ENCODE data around the gene UGT1A6.
A peak's percentile ranks its signal among the peaks of the same experiment; 100 is the strongest.

The UGT1A6 gene

DNA sequence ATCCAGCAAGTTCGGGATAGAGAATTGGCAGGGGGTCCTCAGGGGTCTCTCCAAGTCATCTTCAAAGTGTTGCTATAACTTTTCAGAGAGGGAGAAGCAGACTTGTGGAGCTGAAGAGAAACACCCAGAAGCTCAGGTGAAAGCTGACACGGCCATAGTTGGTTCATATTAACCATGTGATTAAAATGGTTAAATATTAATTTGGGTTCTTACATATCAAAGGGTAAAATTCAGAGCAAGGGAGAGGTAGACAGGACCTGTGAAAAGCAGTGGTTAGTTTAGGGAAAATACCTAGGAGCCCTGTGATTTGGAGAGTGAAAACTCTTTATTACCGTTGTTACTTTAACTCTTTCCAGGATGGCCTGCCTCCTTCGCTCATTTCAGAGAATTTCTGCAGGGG, at the start of gene UGT1A6:
Gene UGT1A6, plus strand, starts transcription at position 243 of the 400 bp plus-strand sequence. Its CDS starts 115 bp downstream, at position 358.
- no peak for TF ChIP-seq FOXM1 (IDR thresholded peaks at IDR 0.05; ENCODE audit: borderline replicate concordance, low read depth)
- TF ChIP-seq TCF12 (IDR thresholded peaks at IDR 0.05; ENCODE audit: low read depth), result no peak
- TF ChIP-seq TAF1 (IDR thresholded peaks at IDR 0.05; ENCODE audit: low read depth), result no peak
- TF ChIP-seq, protein P1, sequence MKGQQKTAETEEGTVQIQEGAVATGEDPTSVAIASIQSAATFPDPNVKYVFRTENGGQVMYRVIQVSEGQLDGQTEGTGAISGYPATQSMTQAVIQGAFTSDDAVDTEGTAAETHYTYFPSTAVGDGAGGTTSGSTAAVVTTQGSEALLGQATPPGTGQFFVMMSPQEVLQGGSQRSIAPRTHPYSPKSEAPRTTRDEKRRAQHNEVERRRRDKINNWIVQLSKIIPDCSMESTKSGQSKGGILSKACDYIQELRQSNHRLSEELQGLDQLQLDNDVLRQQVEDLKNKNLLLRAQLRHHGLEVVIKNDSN (IDR thresholded peaks at IDR 0.05), result no peak
- TF ChIP-seq EGR1 (IDR thresholded peaks at IDR 0.05), result no peak
- TF ChIP-seq, protein P2, sequence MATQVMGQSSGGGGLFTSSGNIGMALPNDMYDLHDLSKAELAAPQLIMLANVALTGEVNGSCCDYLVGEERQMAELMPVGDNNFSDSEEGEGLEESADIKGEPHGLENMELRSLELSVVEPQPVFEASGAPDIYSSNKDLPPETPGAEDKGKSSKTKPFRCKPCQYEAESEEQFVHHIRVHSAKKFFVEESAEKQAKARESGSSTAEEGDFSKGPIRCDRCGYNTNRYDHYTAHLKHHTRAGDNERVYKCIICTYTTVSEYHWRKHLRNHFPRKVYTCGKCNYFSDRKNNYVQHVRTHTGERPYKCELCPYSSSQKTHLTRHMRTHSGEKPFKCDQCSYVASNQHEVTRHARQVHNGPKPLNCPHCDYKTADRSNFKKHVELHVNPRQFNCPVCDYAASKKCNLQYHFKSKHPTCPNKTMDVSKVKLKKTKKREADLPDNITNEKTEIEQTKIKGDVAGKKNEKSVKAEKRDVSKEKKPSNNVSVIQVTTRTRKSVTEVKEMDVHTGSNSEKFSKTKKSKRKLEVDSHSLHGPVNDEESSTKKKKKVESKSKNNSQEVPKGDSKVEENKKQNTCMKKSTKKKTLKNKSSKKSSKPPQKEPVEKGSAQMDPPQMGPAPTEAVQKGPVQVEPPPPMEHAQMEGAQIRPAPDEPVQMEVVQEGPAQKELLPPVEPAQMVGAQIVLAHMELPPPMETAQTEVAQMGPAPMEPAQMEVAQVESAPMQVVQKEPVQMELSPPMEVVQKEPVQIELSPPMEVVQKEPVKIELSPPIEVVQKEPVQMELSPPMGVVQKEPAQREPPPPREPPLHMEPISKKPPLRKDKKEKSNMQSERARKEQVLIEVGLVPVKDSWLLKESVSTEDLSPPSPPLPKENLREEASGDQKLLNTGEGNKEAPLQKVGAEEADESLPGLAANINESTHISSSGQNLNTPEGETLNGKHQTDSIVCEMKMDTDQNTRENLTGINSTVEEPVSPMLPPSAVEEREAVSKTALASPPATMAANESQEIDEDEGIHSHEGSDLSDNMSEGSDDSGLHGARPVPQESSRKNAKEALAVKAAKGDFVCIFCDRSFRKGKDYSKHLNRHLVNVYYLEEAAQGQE (IDR thresholded peaks at IDR 0.05; ENCODE audit: low read depth), result no peak
- TF ChIP-seq CREB1 (IDR thresholded peaks at IDR 0.05; ENCODE audit: low read depth), result no peak
- TF ChIP-seq RAD21 (IDR thresholded peaks at IDR 0.05; ENCODE audit: low read depth), result no peak

DNA sequence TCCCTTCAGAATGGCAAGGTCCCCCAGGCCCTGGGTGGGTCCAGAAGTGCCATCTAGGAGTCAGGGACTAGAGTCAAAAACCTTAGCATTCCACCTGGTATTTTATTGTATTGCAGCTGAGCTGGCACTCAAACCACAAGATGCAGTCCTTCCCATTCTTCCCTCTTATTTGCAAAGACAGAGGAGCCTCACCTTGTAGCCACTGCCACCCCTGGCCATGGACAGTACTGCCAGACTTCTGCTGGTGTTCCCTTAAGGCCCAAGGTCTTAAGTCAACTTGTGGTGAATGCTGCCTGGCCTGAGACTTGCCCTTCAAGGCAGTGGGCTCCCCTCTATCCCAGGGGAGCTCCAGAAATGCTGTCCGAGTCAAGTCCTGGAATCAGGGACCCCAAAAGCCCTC, 49.6 kb upstream of the UGT1A6 start:
- TF ChIP-seq TAF1 (IDR thresholded peaks at IDR 0.05; ENCODE audit: low read depth), result no peak
- TF ChIP-seq TEAD4 (IDR thresholded peaks at IDR 0.05), result no peak
- TF ChIP-seq TCF12 (IDR thresholded peaks at IDR 0.05; ENCODE audit: low read depth), result no peak
- TF ChIP-seq YY1 (IDR thresholded peaks at IDR 0.05; ENCODE audit: low read depth), result no peak
- TF ChIP-seq RAD21 (IDR thresholded peaks at IDR 0.05; ENCODE audit: low read depth), result peak; percentile 26; the same call in 1 of the 2 replicates
- no peak for TF ChIP-seq ZBTB7A (IDR thresholded peaks at IDR 0.05; ENCODE audit: low read depth)
- TF ChIP-seq NFIC (IDR thresholded peaks at IDR 0.05), result no peak

DNA sequence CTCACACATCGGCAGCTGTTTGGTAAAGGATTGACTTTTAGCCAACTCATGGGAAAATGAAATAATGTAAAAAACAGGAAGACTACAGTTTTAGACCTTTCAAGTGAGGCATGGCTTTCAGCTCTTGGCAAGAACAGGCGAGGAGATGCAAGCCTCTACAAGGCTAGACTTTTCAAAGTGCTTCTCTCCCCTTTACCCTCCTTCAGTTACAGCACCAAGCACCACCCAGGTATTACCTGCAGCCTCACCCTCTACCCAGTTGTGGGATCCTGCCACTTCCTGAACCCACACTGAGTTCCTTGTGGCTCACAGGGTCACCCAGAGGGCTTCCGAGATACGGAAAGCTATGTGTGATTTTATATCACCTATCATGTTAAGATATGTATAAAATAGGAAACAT, 41.7 kb upstream of the UGT1A6 start:
- TF ChIP-seq, protein P2 (IDR thresholded peaks at IDR 0.05; ENCODE audit: low read depth), result no peak
- TF ChIP-seq ZBTB7A (IDR thresholded peaks at IDR 0.05; ENCODE audit: low read depth), result no peak
- TF ChIP-seq, protein P1 (IDR thresholded peaks at IDR 0.05), result no peak
- no peak for TF ChIP-seq FOXM1 (IDR thresholded peaks at IDR 0.05; ENCODE audit: borderline replicate concordance, low read depth)
- TF ChIP-seq NFIC (IDR thresholded peaks at IDR 0.05), result no peak
- TF ChIP-seq EP300 (IDR thresholded peaks at IDR 0.05; ENCODE audit: borderline replicate concordance), result no peak
- TF ChIP-seq CREB1 (IDR thresholded peaks at IDR 0.05; ENCODE audit: low read depth), result no peak
- TF ChIP-seq TEAD4 (IDR thresholded peaks at IDR 0.05), result no peak
- TF ChIP-seq CEBPB (IDR thresholded peaks at IDR 0.05), result no peak
- TF ChIP-seq, protein P3, sequence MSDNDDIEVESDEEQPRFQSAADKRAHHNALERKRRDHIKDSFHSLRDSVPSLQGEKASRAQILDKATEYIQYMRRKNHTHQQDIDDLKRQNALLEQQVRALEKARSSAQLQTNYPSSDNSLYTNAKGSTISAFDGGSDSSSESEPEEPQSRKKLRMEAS (IDR thresholded peaks at IDR 0.05), result no peak
- TF ChIP-seq TAF1 (IDR thresholded peaks at IDR 0.05; ENCODE audit: low read depth), result no peak
- TF ChIP-seq TCF12 (IDR thresholded peaks at IDR 0.05; ENCODE audit: low read depth), result no peak
- no peak for TF ChIP-seq EGR1 (IDR thresholded peaks at IDR 0.05)

DNA sequence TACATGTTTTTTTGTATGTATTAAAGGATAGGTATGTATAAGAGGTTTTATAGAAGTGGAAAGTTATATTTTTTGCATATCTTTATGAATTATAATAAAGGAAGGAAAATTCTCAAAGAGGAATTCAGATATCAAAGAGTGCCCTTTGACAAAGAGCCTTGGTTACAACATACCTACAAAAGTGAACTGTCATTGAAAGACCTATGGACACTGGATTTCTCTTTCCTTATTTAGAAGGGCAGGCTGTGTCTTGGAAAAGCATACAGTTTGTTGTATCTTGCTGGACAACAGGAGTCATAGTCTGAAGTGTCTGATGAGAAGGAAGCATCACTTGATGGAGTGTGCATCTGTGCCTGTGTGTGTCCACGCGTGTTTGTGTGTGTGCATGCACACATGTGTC, 41.3 kb upstream of the UGT1A6 start:
- no peak for TF ChIP-seq ZBTB7A (IDR thresholded peaks at IDR 0.05; ENCODE audit: low read depth)
- TF ChIP-seq, protein P3 (IDR thresholded peaks at IDR 0.05), result no peak
- no peak for TF ChIP-seq EGR1 (IDR thresholded peaks at IDR 0.05)
- no peak for TF ChIP-seq CEBPB (IDR thresholded peaks at IDR 0.05)
- TF ChIP-seq TEAD4 (IDR thresholded peaks at IDR 0.05), result no peak
- no peak for TF ChIP-seq CREB1 (IDR thresholded peaks at IDR 0.05; ENCODE audit: low read depth)
- no peak for TF ChIP-seq EP300 (IDR thresholded peaks at IDR 0.05; ENCODE audit: borderline replicate concordance)
- TF ChIP-seq TAF1 (IDR thresholded peaks at IDR 0.05; ENCODE audit: low read depth), result no peak

DNA sequence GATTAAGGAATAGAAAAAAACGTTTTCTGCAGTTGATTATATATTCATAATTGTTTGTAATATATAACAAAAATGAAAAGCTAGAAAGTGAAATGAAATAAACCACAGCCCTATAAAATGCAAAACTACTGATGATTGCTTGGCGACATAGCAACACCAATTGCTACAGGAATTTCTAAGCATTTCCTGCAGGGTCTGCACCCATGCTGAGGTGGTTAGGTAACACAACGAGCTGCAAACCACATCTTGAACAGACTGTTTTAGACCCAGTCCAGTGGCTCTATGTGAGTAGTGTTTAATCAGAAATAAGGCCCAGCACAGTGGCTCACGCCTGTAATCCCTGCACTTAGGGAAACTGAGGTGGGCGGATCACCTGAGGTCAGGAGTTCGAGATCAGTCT, 38.2 kb upstream of the UGT1A6 start:
- TF ChIP-seq TEAD4 (IDR thresholded peaks at IDR 0.05) (no peak), YY1 (IDR thresholded peaks at IDR 0.05; ENCODE audit: low read depth) (no peak), RAD21 (IDR thresholded peaks at IDR 0.05; ENCODE audit: low read depth) (no peak), CEBPB (IDR thresholded peaks at IDR 0.05) (no peak), EP300 (IDR thresholded peaks at IDR 0.05; ENCODE audit: borderline replicate concordance) (no peak), CREB1 (IDR thresholded peaks at IDR 0.05; ENCODE audit: low read depth) (no peak)
- TF ChIP-seq, protein P2 (IDR thresholded peaks at IDR 0.05; ENCODE audit: low read depth), result no peak
